Measurements from ENCODE around the gene DUSP28.
"Not testable (repeated sequence)": the region's sequence is repeated elsewhere in the genome, so short reads cannot be mapped to it uniquely, and the experiment has no call there.

Gene DUSP28

DNA sequence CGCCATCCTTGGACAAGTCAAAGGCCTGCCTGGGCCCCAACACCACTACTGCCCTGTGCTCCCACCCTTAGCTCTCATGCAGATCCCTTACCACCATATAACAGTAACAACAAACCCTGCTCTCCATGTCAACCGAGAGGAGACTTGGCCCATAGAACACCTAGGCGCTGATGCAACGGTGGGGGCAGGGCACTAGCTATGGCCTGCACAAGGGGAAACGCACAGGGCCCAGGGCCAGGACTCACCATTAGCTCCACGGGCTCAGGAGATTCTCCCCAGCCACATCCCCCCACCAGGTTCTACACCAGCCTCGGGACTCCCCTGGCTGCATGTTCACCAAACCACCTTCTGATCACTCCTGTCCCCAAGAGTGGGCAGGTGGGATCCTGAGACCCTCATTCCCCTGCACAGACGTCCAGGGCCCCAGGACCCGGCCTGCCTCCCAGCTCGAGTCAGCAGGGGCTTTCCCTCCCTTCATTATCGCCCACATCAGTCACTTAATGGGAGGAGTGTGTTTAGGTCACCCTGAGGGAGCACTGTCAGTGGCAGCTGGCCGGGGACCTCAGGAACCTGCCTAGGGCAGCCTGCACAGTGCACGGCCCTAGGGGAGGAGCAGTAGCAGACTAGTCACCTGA is 31.6 kb upstream of the DUSP28 start:
- DNase-seq, result no peak

DNA sequence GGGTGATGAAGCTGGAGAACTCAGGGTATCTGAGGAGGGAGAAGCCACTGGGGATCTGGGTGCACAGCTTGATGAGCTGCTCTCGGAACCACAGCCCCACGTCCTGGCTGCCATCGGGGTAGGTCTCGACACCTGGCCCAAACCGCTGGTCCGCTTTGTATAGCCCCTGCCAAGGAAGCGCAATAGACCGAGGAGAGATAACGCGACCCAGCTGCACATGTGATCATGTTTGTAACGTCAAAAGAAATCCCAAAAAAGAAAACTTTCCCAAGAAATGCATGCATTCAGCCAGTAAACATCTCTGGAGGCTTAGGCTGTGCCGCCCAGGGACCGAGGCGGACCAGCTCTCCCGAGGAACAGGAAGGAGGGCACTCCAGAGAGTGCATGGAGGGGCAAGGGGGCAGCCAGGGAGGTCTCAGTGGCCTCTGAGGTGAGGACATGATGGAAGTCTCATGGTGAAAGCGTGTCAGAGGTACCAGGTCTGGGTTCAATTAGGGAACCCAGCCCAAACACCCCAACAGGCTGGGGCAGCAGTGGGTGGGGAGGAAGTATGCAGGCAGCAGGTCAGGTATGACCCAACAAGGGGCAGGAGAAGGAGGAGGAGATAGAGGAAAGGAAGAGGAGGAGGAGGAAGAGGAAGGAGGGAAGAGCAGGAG is 30.7 kb upstream of the DUSP28 start:
- no peak for DNase-seq

DNA sequence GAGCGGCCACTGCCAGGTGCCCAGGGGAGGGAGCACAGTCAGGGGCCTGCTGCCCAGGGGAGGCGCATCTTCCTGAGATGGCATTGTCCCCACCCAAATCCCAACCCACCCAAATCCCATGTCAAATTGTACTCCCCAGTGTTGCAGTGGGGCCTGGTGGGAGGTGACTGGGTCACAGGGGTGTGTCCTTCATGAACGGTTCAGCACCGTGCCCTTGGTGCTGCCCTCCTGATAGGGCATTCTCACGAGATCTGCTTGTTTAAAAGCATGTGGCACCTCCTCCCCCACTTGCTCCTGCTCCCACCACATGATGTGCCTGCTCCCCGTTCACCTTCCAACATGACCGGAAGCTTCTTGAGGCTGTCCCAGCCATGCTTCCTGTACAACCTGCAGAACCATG is 30.0 kb upstream of the DUSP28 start:
- no peak for DNase-seq

DNA sequence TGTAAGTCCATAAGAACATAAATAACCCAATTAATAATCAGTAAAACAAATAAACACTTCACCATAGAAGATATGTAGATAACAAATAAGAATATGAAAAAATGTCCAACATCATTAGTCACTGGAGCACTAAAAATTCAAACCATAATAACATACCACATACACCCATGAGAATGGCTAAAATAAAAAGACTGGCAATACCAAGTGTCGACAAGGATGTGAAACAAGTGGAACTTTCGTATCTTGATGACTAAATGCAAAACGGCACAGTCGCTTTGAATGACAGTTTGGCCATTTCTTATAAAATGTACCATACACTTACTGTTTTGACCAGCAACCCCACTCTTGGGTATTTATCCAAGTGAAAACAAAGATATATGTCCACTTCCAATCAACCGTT is 29.1 kb upstream of the DUSP28 start:
- no peak for DNase-seq

DNA sequence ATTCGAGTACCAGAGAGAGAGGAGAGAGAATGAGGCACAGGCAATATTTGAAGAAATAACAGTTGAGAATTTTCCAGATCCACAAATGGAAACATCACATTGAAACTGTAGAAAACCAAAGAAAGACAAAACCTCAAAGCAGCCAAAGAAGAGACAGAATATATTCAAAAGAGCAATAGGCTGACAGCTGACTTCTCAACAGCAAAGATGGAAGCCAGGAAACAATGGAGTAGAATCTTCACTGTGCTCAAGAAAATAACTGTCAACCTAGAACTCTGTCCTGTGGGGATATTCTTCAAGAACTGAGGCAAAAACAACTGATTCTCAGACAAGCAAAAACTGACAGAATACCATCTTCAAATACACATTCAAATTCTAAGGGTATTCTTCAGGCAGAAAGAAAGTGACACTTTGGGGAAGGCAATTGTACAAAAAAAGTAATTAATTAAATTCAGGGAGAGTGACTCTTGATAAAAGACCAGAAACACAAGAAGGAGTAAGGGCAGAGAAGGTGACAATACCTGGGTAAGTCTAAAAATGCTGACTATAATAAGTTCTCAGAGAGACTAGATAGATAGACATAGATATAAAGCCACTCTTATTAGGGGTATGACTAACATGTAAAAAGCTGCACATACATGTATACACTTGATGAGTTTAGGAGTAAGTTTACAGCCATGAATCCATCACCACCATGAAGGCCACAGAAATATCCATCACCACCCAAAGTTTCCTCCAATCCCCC is 28.0 kb upstream of the DUSP28 start:
- DNase-seq, result no peak

DNA sequence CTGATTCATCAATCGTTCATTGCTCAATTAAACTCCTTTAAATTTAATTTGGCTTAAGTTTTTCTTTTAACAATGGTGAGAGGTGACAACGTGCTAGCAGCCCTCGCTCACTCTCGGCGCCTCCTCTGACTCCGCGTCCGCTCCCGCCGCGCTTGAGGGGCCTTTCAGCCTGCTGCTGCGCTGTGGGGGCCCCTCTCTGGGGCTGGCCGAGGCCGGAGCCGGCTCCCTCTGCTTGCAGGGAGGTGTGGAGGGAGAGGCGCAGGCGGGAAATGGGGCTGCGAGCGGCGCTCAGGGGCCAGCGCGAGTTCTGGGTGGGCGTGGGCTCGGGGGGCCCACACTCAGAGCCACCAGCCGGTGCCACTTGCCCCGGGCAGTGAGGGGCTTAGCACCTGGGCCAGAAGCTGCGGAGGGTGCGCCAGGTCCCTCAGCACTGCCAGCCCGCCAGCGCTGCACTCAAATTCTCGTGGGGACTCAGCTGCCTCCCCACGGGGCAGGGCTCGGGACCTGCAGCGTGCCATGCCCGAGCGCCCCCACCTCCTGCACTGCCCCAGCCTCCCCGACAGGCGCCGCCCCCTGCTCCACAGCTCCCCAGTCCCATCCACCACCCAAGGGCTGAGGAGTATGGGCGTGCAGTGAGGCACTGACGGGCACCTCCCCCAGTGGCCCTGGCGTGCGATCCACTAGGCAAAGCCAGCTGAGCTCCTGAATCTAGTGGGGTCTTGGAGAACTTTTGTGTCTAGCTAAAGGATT is 22.0 kb upstream of the DUSP28 start:
- no peak for DNase-seq

DNA sequence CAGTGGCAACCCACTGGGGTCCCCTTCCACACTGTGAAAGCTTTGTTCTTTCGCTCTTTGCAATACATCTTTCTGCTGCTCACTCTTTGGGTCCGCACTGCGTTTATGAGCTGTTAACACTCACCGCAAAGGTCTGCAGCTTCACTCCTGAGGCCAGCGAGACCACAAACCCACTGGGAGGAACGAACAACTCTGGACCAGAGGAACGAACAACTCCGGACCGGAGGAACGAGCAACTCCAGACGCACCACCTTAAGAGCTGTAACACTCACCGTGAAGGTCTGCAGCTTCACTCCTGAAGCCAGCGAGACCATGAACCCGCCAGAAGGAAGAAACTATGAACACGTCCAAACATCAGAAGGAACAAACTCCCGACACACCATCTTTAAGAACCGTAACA is 21.1 kb upstream of the DUSP28 start:
- DNase-seq, result not testable (repeated sequence)

DNA sequence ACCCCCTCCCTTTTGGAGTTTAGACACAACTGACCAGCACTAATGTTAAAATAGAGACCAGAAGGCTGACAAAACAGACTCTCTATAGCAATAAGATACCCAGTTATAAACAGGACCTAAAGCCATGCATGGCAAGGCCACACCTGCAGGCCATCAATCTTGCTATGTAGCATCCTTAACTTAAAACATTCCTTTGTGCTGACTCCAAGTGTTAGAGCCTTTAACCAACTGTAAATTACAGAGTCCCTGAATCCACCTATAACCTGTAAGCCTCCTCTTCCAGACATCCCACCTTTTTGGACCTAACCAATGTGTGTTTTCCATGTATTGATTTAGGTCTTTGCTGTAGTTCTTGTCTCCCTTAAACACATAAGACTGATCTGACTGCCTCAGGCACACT is 20.3 kb upstream of the DUSP28 start:
- no peak for DNase-seq

DNA sequence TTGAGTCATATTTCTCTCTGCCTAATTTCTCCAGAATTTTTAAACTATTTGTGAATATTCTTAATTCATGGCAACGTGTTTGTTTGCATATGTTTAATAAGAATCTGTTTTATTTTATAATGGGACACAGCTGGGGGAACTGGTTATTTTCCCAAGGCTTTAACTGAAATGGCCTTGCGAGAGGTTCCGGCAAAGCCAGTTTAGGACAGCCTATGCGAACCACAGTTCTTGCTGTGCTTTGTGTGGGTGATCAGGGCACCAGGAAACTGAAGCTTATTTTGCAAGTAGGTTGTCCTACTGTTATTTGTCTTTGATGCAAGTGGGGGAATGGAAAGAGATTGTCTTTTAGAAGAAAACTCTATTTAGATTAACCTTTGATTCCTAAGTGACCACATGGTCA is 8.9 kb upstream of the DUSP28 start:
- DNase-seq, result no peak

DNA sequence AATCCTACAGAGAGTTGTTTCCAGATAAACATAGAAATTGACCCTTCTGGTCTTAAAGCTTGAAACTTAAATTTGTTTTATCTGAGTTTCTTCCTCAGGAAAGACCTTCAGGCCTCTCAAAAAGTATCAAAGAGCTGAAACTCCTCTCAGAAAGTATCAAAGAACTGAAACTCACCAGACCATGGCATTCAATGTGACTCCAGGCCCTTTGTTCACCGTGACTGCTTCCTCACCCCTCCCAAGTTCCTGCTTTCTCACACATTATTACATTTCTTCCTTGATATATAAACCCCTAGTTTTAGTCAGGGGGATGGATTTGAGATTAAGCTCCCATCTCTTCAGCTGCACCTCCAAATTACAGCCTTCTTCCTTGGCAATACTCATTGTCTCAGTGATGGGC is 8.3 kb upstream of the DUSP28 start:
- DNase-seq, result no peak

DNA sequence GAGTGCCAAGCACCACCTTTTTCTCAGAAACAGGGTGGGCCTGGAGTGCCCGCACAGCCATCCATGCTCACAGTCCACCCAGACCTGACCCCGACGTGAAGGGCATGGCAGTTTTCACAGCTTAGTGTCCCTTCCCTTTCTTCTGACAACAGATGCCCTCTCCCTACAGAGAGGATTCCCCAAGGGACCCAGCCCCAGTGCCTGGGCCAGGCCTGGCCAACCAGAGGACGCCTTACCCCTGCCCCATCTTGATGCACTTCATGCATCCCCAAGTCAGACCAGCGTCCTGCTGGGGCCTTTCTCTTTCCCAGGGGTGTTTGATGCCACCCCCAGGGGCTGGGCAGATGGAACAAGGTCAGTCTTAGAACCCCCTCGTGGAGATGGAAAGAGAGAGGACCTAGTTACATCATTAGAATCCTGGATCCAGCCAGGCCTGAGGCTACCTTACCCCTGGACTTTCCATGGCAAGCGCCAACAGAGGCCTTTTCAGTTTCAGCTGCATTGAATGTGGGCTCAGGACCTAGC is 6.1 kb upstream of the DUSP28 start:
- no peak for DNase-seq

DNA sequence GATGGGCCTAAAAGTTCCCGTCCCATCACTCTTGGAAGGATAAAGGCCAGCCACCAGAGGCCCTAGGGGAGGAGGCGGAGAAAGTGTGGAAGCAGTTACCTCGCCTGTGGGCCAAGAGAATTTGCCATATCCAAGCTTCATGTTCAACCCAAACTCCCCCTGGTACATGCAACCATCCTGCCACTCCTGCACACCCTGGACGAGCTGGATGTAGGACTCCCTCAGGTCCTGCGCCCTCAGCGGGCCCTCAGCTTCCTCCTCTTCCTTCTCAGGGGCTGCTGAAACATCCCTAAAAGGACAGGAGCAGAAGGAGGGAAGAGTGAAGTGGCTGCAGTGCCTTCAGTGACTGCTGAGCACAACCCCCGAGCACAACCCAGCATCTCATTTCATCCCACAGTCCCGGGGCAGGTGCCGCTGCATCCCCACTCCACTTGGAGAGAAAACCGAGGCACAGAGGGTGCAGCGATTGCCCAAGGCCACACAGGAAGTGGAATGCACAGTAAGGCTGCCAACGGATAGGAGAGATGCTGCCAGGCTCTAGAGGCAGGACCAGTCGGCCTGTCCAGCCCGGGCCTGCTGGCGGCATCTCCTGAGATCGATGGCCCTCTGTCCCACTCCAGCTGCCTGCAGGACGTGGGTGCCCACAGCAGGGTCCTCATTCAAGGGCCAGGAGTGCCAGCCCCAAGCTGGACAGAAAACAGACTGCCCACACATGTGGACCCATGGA is 5.2 kb upstream of the DUSP28 start:
- no peak for DNase-seq

DNA sequence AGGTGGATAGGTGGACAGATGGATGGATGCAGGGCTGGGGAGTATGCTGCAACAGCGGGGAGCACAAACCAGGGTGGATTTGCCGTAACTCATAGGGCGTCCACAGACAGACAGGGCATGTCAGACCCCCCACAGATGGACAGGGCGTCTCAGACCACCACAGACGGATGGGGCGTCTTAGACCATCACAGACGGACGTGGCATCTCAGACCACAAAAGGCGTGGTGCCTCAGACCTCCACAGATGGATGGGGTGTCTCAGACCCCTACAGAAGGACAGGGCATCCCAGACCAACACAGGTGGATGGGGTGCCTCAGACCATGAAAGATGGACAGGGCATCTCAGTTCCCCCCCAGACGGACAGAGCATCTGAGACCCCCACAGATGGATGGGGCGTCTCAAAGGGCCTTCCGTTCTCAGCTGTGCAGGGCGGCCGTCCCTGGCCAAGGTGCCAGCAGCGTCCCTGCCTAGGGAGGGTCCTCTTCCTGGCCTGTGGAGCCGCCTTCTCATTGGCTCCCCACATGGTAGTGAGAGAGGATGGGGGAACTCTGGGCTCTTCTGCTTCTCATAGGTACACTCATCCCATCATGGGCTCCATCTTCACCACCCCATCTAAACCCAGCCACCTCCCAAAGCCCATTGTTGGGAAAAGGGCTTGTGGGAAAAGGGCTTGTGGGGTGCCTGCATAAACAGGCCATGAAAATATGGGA is 4.5 kb upstream of the DUSP28 start:
- no peak for DNase-seq

DNA sequence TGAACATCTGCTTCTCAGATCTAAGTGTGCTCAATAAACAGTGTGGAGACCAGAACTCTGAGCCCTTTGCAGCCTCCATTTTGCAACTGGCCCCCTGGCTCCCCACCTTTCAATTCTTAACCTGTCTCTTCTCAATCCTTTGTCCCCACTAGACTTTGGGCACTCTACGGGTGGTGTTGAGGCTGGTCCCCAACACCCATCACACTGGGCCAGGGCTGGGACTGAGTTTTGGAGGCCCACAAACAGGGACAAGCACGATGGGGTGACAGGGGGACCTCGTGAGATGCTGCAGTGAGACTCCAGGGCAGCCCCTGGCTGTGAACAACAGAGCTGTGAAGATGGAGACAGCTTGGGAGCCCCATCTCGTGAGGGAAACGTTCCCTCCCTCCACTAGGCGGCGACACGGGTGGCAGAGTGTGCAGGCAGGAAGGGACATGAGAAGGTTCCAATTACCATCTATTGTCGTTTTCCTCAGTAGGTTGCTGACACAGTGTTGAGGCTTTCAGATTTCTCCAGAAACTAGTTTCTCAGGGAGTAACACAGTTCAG is 3.5 kb upstream of the DUSP28 start:
- DNase-seq, result peak; percentile 73

DNA sequence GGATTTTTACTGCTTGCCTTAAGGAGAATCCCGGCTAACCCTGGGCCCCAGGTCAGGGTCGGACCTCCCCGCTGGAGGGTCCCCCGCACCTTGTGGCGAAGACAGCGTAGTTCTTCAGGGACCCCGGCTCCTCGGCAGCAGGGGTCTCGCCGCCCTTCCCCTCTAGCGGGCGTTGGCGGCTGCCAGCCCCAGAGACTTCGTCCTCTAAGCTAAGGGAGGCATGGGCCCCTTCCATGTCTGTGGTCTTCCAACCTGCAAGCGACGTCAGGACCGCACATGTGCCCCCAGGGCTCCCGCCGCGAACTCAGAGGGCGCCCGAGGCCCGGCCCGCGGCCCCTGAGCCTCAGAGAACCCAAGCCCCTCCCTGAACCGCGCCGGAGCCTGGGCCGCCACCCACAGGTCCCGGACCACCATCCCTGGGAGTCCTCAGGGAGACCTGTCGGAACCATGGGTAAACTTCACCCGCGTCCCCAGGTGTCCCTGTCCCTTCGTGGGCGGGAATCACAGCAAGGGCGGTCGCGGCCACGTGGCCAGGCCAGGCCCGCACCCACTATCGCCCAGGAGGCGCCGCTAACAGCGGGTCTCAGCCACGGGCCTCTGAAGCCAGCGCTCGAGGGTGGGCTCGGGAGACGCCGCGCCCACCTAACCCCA is 2.9 kb upstream of the DUSP28 start:
- DNase-seq, result no peak

DNA sequence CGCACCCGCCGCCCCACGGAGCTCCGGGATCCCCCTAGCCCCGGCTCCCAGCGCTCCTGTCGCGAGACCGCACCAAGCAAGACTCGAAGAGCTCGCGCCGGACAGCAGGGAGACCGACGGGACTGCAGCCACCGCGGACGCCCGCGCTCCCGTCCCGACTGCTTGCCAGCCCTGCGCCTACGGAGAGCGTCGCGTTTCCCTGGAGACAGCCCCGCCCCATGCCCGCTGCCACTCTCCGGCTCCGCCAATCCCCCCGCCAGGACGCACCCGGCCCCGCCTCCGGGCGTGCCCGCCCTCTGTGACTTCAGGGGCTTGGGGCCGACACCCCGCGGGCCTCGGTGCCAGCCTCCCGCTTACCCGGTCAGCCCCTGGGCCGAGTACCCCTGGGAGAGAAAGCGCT is 2.3 kb upstream of the DUSP28 start, which contains the start of gene ANKMY1:
ANKMY1 (minus strand) TSS at position 181 of the 400 bp plus-strand sequence. CDS start 653 bp downstream, outside the sequence.
- DNase-seq, result peak; percentile 75

DNA sequence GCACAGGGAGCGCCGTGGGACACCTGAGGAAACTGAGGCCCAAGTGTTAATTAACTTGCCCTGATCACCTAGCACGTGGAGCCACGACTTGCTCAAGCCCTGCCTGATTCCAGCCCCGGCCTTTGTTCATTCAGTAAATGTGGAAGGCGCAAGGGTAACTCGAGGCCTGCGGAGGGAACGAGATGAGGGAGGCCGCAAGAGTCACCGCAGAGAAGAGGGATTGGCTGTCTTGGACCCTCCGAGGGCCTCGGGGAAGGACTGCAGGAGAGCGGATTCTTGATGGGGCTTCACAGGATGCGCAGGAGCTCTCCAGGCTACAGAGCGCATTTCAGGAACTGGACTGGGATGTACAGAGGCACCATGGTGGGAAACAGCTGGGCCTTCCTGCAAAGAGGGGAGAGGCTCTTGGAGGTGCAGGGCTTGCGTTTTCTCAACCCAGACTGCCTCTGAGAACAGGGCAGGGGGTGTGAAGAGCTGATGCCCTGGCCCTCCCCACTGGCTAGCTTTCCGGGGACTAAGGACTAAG is 1.9 kb upstream of the DUSP28 start:
- DNase-seq, result no peak

DNA sequence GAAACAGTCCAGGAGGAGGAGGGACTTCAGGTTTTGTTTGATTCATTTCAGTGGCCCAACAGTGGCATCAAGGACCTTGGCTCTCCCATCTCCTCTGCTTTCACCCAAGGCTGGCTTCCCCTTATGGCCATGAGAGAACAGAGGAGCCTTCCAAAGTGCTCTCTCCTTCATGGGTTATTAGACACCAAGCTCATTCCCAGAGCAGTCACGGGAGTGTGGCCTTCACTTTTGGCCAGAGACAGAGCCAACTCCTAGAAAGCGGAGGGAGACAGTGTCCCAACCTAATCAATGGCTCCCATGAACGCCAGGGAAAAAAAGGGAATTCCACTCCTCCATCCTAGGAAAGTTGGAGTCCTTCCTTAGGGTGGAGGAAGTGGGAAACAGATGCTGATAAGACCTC is 871 bp upstream of the DUSP28 start:
- no peak for DNase-seq

DNA sequence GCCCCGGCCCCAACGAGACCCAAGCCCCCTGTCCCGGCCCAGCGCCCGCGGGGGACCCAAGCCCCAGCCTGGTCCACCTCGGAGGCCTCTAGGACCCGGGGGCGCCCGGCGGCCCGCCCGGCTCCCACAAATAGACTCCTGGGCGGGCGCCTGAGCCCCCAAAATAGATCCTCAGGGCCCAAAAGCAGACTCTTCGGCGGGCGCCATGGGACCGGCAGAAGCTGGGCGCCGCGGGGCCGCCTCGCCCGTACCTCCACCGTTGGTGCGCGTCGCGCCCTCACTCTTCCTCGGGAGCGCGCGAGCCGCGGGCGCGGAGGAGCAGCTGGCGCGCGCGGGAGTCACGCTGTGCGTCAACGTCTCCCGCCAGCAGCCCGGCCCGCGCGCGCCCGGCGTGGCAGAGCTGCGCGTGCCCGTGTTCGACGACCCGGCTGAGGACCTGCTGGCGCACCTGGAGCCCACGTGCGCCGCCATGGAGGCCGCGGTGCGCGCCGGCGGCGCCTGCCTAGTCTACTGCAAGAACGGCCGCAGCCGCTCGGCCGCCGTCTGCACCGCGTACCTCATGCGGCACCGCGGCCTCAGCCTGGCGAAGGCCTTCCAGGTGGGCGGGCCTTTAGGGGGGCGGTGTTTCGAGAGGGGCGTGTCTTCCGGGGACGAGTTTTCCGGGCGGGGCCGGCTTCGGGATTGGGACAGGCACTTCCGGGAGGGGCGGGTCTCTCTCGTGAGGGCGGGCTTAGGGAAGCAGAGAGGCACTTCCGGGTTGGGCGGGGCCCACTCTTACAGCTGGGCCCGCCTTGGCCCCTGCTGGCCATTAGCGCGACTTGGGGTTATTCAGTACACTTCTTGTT is 545 bp downstream of the DUSP28 start:
- peak; percentile 99 for DNase-seq
